Islet of Langerhans (tissue), 1 donor: ENCODE results near the gene CYSRT1.

ENCODE experiments used
- FAIRE-seq: peaks from one replicate; lab custom pipeline; 2011; peaks lifted over from hg19 to GRCh38; lab: Jason Lieb, UNC

CYSRT1 gene

DNA sequence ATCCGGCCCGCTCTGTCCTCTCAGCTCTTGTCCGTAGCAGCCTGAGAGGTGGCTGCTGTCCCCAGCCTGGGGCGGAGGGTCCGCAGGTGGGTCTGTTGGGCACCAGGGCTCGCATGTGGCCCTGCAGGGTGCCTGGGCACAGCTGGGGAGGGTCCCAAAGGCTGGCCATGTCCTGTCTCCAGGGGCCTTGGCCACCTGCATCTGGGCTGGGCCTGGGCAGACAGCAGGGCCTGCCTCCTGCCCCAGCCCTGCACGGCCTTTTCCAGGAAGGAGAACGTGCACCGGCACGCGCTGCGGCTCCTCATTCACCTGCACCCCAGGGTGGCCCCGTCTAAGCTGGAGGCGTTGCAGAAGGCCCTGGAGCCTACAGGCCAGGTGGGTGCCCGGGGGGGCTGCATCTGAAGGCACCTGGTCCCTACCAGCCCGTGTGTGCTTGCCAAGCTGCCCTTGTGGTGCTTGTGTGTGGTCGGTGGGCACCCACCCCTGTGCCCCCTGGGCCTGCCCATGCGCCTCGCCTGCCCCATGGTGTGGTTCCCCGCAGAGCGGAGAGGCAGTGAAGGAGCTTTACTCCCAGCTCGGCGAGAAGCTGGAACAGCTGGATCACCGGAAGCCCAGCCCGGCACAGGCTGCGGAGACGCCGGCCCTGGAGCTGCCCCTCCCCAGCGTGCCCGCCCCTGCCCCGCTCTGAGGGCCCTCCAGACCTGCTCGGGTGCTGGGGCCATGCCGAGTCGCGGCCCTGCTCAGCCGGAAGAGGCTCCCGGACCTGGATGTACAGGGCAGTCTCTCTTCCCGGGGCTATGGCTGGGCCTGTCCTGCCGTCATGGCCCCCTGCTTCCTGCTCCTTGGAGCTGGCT, 47.5 kb downstream of the CYSRT1 start:
- FAIRE-seq = no peak

DNA sequence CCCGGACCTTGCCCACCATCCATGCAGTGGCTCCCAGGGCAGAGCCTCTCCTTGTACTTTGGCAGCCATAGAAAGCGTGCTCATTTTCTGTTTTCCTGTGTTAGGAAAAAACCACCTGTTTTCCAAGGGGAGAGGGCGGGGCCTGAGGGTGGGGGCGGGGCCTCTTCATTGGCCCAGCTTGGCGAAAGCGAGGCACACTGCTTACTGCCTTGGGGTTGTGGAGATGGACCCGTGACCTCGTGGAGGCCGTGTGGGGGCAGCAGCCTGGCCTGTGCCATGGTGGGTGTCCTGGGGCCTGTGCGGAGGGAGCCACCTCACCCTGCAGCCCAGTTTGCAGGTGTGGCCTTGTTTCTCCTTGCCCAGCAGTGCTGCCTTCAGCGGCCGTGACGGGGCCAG, 48.1 kb downstream of the CYSRT1 start:
- no peak for FAIRE-seq

GRCh38 chr9:137273611-137274320, 48.8 kb downstream of the CYSRT1 start:
- no peak for FAIRE-seq

- FAIRE-seq = no peak
These were observed 50.2 kb downstream of the CYSRT1 start for GRCh38 chr9:137275203-137275587.
